ENCODE measurements around the gene TCF20.

Gene TCF20

DNA sequence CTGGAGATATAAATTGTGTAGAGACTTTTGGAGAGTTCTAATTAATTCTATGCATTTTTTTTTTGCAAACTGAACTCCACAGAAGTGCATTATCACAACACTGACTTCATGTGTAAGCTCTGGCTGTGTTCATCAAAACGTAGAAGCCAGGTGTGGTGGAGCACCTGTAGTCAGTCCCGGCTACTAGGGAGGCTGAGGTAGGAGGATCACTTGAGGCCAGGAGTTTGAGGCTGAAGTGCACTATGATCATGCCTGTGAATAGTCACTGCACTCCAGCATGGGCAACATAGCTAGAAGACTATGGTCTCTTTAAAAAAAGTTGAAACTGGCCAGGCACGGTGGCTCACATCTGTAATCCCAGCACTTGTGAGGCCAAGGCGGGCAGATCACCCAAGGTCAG, 20.6 kb downstream of the TCF20 start:
- DNase-seq, result no peak

DNA sequence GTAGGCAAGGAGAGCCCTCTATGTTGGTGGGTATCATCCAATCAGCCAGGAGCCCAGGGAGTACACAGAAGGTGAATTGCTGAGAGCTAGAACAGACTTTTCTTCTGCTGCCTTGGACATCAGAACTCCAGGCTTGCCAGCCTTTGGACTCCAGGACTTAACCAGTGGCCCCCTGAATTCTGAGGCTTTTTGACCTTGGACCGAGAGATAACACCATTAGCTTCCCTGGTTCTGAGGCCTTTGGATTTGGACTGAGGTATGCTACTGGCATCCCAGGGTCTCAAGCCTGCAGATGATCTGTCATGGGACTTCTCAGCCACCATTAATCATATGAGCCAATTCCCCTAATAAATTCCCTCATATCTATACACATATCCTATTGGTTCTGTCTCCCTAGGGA, 21.5 kb downstream of the TCF20 start:
- no peak for DNase-seq

DNA sequence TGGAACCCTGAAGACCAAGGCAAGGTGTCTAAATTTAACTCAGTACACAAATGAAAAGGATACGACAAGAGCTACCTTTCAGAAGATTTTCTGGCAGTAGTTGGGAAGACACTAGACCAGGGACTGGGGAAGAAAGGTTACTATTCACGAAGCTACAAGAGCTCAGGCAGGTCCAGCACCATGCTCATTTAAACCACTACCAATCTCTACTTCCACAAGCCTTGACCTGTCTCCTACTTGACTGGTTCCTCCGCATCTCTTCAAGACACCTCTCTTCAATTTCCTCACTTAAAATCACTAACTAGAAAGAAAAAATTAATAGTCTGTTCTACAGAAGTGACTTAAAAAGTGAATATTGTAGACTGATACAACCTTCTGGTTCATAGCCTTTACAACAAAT, 22.9 kb downstream of the TCF20 start:
- no peak for DNase-seq

DNA sequence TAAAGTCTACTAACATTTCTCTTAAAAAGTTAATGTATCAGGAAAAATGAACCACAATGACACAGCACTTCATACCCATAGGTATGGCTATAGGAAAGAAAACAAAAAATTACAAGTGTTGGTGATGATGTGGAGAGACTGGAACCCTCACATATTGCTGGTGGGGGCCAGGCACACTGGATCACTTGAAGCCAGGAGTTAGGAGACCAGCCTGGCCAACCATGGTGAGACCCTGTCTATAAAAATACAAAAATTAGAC, 26.7 kb downstream of the TCF20 start:
- DNase-seq, result no peak

DNA sequence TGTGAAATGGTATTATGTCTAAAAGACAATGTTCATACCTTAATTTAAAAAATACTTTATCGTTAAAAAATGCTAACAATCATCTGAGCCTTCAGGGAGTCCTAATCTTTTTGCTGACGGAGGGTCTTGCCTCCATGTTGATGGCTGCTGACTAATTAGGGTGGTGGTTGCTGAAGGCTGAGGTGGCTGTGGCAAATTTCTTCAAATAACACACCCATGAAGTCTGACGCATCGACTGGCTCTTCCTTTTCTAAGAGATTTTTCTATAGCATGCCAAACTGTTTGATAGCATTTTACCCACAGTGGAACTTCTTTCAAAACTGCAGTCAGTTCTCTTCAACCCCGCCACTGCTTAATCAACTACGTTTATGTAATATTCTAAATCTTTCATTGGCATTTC, 33.6 kb downstream of the TCF20 start:
- DNase-seq, result no peak

DNA sequence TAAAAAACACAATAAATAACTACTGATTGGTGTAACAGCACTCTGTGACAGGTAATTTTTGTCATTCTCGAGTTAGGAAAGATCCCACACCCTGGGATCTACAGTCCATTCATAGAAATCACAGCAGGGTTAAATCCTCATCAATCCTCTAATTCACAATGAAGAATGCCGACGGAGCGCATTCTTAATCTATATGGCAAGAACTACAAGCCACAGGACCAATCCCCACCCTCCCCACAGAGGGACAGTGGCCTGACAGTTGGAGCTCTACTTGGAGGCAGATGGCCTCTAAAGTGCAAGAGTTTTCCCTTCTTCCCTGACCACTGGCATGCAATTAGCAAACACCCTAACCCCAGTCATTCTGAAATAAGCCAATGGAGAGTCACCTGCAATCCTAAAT, 34.2 kb downstream of the TCF20 start:
- no peak for DNase-seq

DNA sequence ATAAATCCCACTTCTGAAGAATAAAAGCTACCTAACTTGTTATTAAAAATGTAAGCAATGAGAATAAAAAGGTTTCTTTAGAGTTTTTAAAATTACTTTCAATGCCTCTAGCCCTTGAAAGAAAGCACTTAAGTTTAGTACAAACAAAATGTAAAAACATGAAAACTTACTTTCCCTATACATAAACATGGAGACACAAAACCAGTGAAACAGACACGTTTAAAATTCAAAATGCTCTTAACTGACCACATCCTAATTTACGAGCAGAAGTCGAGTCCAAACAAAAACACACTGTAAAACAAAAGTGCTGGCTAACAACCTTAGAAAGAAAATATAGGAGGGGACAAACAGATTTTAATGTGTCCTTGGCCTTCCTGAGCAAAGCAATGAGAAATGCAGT, 36.6 kb downstream of the TCF20 start:
- DNase-seq, result no peak

DNA sequence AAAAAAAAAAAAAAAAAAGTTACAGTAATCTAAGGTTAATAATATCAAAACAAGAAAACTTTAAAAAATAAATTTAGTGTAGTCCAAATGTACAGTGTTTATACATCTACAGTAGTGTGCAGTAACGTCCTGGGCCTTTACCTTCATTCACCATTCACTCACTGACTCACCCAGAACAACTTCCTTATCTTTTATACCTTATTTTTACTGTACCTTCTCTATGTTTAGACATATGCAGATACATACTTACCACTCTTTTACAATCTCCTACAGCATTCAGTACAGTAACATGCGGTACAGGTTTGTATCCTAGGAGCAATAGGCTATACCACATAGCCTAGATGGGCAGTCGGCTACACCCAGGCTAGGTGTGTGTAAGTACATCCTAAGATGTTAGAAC, 38.5 kb downstream of the TCF20 start:
- DNase-seq, result no peak

DNA sequence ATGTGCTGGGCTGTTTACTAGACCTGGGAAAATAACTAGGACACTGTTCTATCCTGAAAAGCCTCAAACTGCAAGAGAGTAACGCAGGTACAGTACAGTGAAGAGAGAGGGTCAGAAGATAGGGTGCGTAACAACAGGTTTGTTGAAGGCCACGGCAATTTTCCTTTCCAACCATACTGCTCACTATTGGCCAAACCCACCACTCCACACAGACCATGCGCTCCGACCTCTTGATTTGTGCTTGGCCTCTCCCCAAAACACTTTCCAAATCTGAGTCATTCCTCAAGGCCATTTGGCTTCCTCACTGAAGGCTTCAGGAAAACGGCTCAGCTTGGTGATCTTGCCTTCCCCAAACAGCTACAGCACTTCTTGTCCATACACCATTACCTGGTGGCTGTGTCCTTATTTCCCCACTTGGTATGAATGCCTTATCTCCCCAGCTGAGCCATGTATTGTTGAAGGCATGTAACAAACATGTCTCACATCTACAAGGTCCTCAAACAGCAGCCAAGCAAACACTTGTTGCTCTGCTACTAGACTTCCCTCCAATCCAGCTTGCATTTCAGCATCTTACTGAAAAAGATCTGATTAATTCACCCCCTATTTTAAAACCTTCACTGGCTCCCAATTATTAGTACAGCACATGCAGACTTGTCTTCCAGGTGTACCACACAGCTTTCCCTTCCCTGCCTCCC, 40.9 kb downstream of the TCF20 start:
- no peak for DNase-seq

DNA sequence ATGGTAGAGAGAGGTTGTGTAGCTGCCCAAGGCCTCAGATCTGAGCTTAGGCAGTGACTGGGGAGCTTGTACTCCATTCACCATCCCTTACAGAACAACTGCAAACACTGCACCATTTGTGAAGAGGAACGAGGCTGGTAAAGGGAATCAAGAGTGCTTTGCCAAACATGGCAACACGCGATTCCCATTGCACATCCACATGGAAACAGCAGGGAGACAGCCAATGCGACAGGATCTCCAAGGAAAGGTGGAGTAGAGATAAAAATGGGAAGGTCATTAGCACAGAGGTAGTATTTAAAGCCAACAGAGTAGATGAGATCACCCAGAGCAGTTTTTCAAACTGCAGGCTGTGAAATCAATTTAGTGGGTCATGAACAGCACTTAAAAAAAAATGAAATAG, 42.0 kb downstream of the TCF20 start:
- DNase-seq, result no peak

DNA sequence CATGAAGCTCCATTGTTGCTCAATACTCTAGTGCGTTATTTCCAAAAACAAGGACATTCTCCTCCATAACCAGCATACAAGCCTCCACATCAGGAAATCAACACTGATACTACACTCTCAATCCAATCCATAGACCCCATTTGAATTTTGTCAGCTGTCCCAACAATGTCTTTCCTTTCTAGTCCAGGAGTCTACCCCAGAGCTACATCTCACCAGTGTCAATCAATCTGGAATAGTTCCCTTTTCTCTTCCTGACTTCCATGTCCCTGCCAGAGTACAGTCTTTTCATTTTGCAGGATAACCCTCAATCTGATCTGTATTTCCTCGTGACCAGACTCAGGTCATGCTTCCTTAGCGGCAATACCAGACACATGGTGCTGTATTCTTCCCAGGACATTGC, 43.0 kb downstream of the TCF20 start:
- DNase-seq, result no peak

DNA sequence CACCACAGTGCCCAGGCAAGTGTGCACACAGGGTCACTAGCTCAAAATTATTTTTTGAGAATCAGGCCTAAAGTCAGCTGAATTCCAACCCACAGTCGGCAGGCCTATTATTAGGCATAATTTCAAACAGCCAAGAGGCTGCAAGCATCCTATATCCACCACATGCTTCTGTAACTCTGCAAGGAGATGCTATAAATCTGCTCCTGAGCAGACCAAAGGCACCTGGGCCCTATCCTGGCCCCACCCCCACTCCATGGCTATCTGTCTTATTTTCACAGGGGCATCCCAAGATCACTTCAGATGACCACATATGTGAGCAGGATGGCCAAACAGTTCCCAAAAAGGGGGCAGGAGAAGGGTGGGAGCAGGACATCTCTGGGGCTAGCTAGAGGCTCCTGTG, 44.6 kb downstream of the TCF20 start:
- DNase-seq, result no peak

DNA sequence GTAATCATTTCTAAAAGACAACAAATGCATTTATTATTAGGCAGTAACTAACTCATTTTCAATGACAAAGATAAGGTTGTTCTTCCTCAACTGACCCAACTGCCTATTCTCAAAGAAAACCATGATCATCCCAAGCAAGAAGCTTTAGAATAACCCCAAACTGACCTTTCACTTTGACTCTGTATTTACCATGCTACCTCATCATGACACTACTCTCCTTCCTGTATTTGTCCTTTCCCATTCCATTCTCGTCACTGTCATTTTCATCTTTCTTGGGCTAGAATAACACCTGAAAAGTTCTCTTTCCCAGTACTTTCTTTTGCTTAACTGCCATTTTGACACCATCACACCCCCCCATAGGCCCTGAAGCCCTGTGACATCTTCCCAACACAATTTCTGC, 48.3 kb downstream of the TCF20 start:
- DNase-seq, result no peak
